Kidney (tissue), 14 donors: ENCODE data around the gene RFLNA. TPM values are rescaled to one million over a fixed set of nuclear protein-coding genes. Genes with fewer than 3 reads are reported as not detected.
A peak's percentile ranks its signal among the peaks of the same experiment; 100 is the strongest.

ENCODE experiments used
- DNase-seq, 5 donors: peaks; one replicate each; pipeline ENCODE4 v3.0.0-alpha.2; 2013 to 2020
- FAIRE-seq: peaks from 2 replicates; lab custom pipeline; 2012; peaks lifted over from hg19 to GRCh38; lab: Jason Lieb, UNC
- H3K27ac ChIP-seq, 2 donors: one replicate each; pipeline ENCODE4 v1.7.0; 2013; ENCODE audit warnings: low read depth in 2 of 2, low read length in 2 of 2, inconsistent platforms in 1 of 2
- H3K27me3 ChIP-seq: one replicate; pipeline ENCODE4 v1.7.1; 2013; ENCODE audit warnings: low read length, inconsistent platforms; ENCODE audit not compliant: control insufficient read depth, insufficient read depth
- H3K36me3 ChIP-seq, 3 donors: one replicate each; pipeline versions ENCODE4 v1.7.0 to v1.7.1; 2013; ENCODE audit warnings: low read length in 3 of 3, control low read depth in 1 of 3, inconsistent platforms in 1 of 3; ENCODE audit not compliant: insufficient read depth in 3 of 3, control insufficient read depth in 2 of 3
- H3K4me1 ChIP-seq, 3 donors: one replicate each; pipeline versions ENCODE4 v1.7.0 to v1.7.1; 2013; ENCODE audit warnings: low read length in 3 of 3, inconsistent platforms in 1 of 3, low read depth in 1 of 3; ENCODE audit not compliant: control insufficient read depth in 2 of 3, insufficient read depth in 2 of 3
- H3K4me3 ChIP-seq, 3 donors: one replicate each; pipeline versions ENCODE4 v1.7.0 to v1.8.1; 2013; ENCODE audit warnings: low read length in 3 of 3, control low read depth in 1 of 3, inconsistent platforms in 1 of 3
- H3K9ac ChIP-seq, 3 donors: one replicate each; pipeline versions ENCODE4 v1.7.0 to v1.7.1; 2013; ENCODE audit warnings: low read length in 3 of 3, control low read depth in 1 of 3, inconsistent platforms in 1 of 3
- H3K9me3 ChIP-seq, 3 donors: one replicate each; pipeline versions ENCODE4 v1.7.0 to v1.7.1; 2013; ENCODE audit warnings: low read length in 3 of 3, control low read depth in 1 of 3, inconsistent platforms in 1 of 3; ENCODE audit not compliant: control insufficient read depth in 2 of 3, insufficient read depth in 1 of 3
- CTCF ChIP-seq: IDR thresholded peaks from 3 replicates; pipeline ENCODE4 v1.5.1; 2012; ENCODE audit warnings: mild to moderate bottlenecking, moderate library complexity, borderline replicate concordance; ENCODE audit not compliant: insufficient read depth; ENCODE audit errors: extremely low read depth
- intact Hi-C: fragments of 100-400 bp; cut with DNase I; formaldehyde crosslinking; loops from one replicate; pipeline ENCODE4 v1.11.1; 2022
- polyA plus RNA-seq: library from polyadenylated mRNA; stranded (reverse); fragments of 350-450 nt; fragmentation: Illumina TruSeq; extraction: RNeasy Lipid Tissue Mini Kit (QIAGEN cat#74804); gene quantifications from one replicate; pipeline ENCODE4 v1.2.3, GENCODE V29; 2014; ENCODE audit warnings: low read depth, low replicate concordance; ENCODE audit not compliant: insufficient read depth
- total RNA-seq: library from RNA; stranded (reverse); fragmentation: NEBNext Ultra II Directional; extraction: Animal tissue kit (Norgen Biotek cat#: 25700); gene quantifications from one replicate; pipeline ENCODE4 v1.2.1, GENCODE V29; 2021
- donor health status: control.
- donor health status: control.
- donor health status: control.
- donor health status: control.
- donor health status: control.
- donor health status: DM: yes; HTN: yes; CAD: no.
- donor health status: Normal renal cell carcinoma (clear cell type).

RFLNA gene
- total and polyA plus RNA-seq, 2 donors from 2014 or later: 0.76 to 0.82 TPM

GRCh38 chr12:124334266-124334665 lies 39.4 kb downstream of the RFLNA start:
- peak in 1 of 5 donors; percentile 72 for DNase-seq
- peaks cover 4 to 57% (median 30%) of the 10 kb centered on the region in 3 donors for H3K36me3 ChIP-seq
- H3K9ac ChIP-seq: no peak overlapping the region
- TF ChIP-seq CTCF: no peak
- H3K4me3 ChIP-seq: no peak overlapping the region
- no peaks in the 10 kb centered on the region for H3K4me1 ChIP-seq
- H3K27ac ChIP-seq: no peak overlapping the region
- no peak for FAIRE-seq
- H3K9me3 ChIP-seq: no peaks in the 10 kb centered on the region
- H3K27me3 ChIP-seq: no peaks in the 10 kb centered on the region
- intact Hi-C loops: loop anchor here (10.0 kb wide), 1 partner anchor 441 kb away; no protein-coding TSS in a partner anchor

- DNase-seq (peak in 1 of 5 donors; percentile 69), FAIRE-seq (no peak)
- Histone ChIP-seq H3K27me3 (no peaks in the 10 kb centered on the region), H3K4me3 (no peak overlapping the region), H3K9ac (no peak overlapping the region), H3K27ac (no peak overlapping the region), H3K36me3 (peaks cover 2 to 53% (median 30%) of the 10 kb centered on the region in 3 donors), H3K4me1 (no peaks in the 10 kb centered on the region), H3K9me3 (no peaks in the 10 kb centered on the region)
- TF ChIP-seq CTCF: no peak
- intact Hi-C loops: loop anchor here (10.0 kb wide), 1 partner anchor 440 kb away; no protein-coding TSS in a partner anchor
Observed at GRCh38 chr12:124334976-124335375, 40.1 kb downstream of the RFLNA start.

- H3K9ac ChIP-seq: no peak overlapping the region
- FAIRE-seq: no peak
- no peak for DNase-seq
- no peak overlapping the region for H3K4me3 ChIP-seq
- TF ChIP-seq CTCF: no peak
- H3K27me3 ChIP-seq: no peaks in the 10 kb centered on the region
- H3K9me3 ChIP-seq: no peaks in the 10 kb centered on the region
- H3K27ac ChIP-seq: no peak overlapping the region
- H3K4me1 ChIP-seq: no peaks in the 10 kb centered on the region
- intact Hi-C loops: loop anchor here (10.0 kb wide), 1 partner anchor 439 kb away; no protein-coding TSS in a partner anchor
- H3K36me3 ChIP-seq: peaks cover 2 to 47% (median 24%) of the 10 kb centered on the region in 3 donors
Observed at GRCh38 chr12:124335426-124336183, 40.7 kb downstream of the RFLNA start.
